H9 (cell line): ENCODE measurements around the gene CPSF6. TPM values are rescaled to one million over a fixed set of nuclear protein-coding genes. Genes with fewer than 3 reads are reported as not detected.

Source experiments
- DNase-seq: peaks from one replicate; pipeline ENCODE4 v3.0.0-alpha.2; 2017
- H2AFZ ChIP-seq: one replicate; pipeline ENCODE4 v1.6.1; 2013; ENCODE audit warnings: mild to moderate bottlenecking, low read length, control low read depth, moderate library complexity
- H2AK5ac ChIP-seq: 2 replicates; pipeline ENCODE4 v1.6.1; 2013; ENCODE audit warnings: low read length, control low read depth, mixed read lengths; ENCODE audit not compliant: insufficient read length
- H2BK120ac ChIP-seq: one replicate; pipeline ENCODE4 v1.6.1; 2013; ENCODE audit warnings: low read depth, mild to moderate bottlenecking, low read length, control low read depth, inconsistent platforms; ENCODE audit not compliant: poor library complexity, severe bottlenecking
- H2BK12ac ChIP-seq: 2 replicates; pipeline ENCODE4 v1.6.1; 2013; ENCODE audit warnings: low read length, control low read depth, mixed read lengths, low read depth; ENCODE audit not compliant: insufficient read length
- H2BK15ac ChIP-seq: 2 replicates; pipeline ENCODE4 v1.6.1; 2013; ENCODE audit warnings: low read depth, low read length, control low read depth
- H2BK20ac ChIP-seq: one replicate; pipeline ENCODE4 v1.6.1; 2013; ENCODE audit warnings: low read depth, mild to moderate bottlenecking, low read length, control low read depth, inconsistent platforms; ENCODE audit not compliant: poor library complexity, severe bottlenecking
- H2BK5ac ChIP-seq: 2 replicates; pipeline ENCODE4 v1.6.1; 2013; ENCODE audit warnings: low read length, control low read depth, mixed read lengths; ENCODE audit not compliant: insufficient read length
- H3K14ac ChIP-seq: 2 replicates; pipeline ENCODE4 v1.6.1; 2013; ENCODE audit warnings: low read length, control low read depth; ENCODE audit not compliant: insufficient read depth
- H3K18ac ChIP-seq: 2 replicates; pipeline ENCODE4 v1.6.1; 2013; ENCODE audit warnings: low read depth, mild to moderate bottlenecking, mixed read lengths, low read length, control low read depth; ENCODE audit not compliant: insufficient read length
- H3K23ac ChIP-seq: 2 replicates; pipeline ENCODE4 v1.6.1; 2013; ENCODE audit warnings: low read length, control low read depth, mixed read lengths, low read depth; ENCODE audit not compliant: insufficient read length
- H3K23me2 ChIP-seq: 2 replicates; pipeline ENCODE4 v1.6.1; 2013; ENCODE audit warnings: low read depth, mild to moderate bottlenecking, mixed read lengths, low read length, control low read depth; ENCODE audit not compliant: insufficient read length, poor library complexity, severe bottlenecking
- H3K27ac ChIP-seq: 2 replicates; pipeline ENCODE4 v1.5.1; 2013; ENCODE audit warnings: low read length, control low read depth, mixed read lengths, low read depth; ENCODE audit not compliant: insufficient read length
- H3K27me3 ChIP-seq: 2 replicates; pipeline ENCODE4 v1.6.1; 2013; ENCODE audit warnings: low read length, control low read depth, inconsistent platforms; ENCODE audit not compliant: insufficient read depth
- H3K4ac ChIP-seq: 2 replicates; pipeline ENCODE4 v1.6.1; 2013; ENCODE audit warnings: low read depth, mild to moderate bottlenecking, control low read depth, inconsistent platforms, low read length, moderate library complexity
- H3K4me1 ChIP-seq: 2 replicates; pipeline ENCODE4 v1.6.1; 2013; ENCODE audit warnings: low read length, control low read depth, inconsistent platforms; ENCODE audit not compliant: insufficient read depth
- H3K4me2 ChIP-seq: 2 replicates; pipeline ENCODE4 v1.6.1; 2013; ENCODE audit warnings: low read length, control low read depth, mixed read lengths; ENCODE audit not compliant: insufficient read length, insufficient read depth
- H3K56ac ChIP-seq: 2 replicates; pipeline ENCODE4 v1.6.1; 2013; ENCODE audit warnings: low read depth, mild to moderate bottlenecking, mixed read lengths, low read length, control low read depth; ENCODE audit not compliant: insufficient read length
- H3K79me1 ChIP-seq: 2 replicates; pipeline ENCODE4 v1.6.1; 2013; ENCODE audit warnings: low read depth, mild to moderate bottlenecking, moderate library complexity, low read length, control low read depth, inconsistent platforms; ENCODE audit not compliant: insufficient read depth, poor library complexity, severe bottlenecking
- H3K79me2 ChIP-seq: 2 replicates; pipeline ENCODE4 v1.6.1; 2013; ENCODE audit warnings: low read length, control low read depth, inconsistent platforms; ENCODE audit not compliant: insufficient read depth
- H3K9ac ChIP-seq: 2 replicates; pipeline ENCODE4 v1.6.1; 2013; ENCODE audit warnings: low read length, control low read depth, mixed read lengths; ENCODE audit not compliant: insufficient read length; ENCODE audit errors: extremely low read depth
- H3K9me3 ChIP-seq: one replicate; pipeline ENCODE4 v1.6.1; 2013; ENCODE audit warnings: low read depth, low read length, inconsistent platforms; ENCODE audit not compliant: control insufficient read depth
- H3T11ph ChIP-seq: one replicate; pipeline ENCODE4 v1.6.1; 2013; ENCODE audit warnings: mild to moderate bottlenecking, low read length, control low read depth, inconsistent platforms
- H4K20me1 ChIP-seq: one replicate; pipeline ENCODE4 v1.6.1; 2013; ENCODE audit not compliant: control insufficient read depth, insufficient read length, insufficient read depth
- H4K5ac ChIP-seq: 2 replicates; pipeline ENCODE4 v1.6.1; 2013; ENCODE audit warnings: low read depth, mild to moderate bottlenecking, mixed read lengths, low read length, control low read depth; ENCODE audit not compliant: insufficient read length
- H4K8ac ChIP-seq: replicated peaks from 2 replicates; pipeline ENCODE4 v1.6.1; 2013; ENCODE audit warnings: low read length, control low read depth, mixed read lengths, low read depth; ENCODE audit not compliant: insufficient read length
- H4K91ac ChIP-seq: 2 replicates; pipeline ENCODE4 v1.6.1; 2013; ENCODE audit warnings: low read depth, mild to moderate bottlenecking, moderate library complexity, mixed read lengths, low read length, control low read depth; ENCODE audit not compliant: insufficient read length
- H3K27ac Mint-ChIP-seq, 3 experiments: 2 replicates in 2 of 3; 3 replicates in 1 of 3; pipeline ENCODE4 v1.8.0; 2020 to 2021; ENCODE audit warnings: mixed read lengths in 3 of 3, mild to moderate bottlenecking in 1 of 3, moderate library complexity in 1 of 3
- H3K27me3 Mint-ChIP-seq: 2 replicates; pipeline ENCODE4 v1.8.0; 2021; ENCODE audit warnings: low read depth, mild to moderate bottlenecking, moderate library complexity, mixed read lengths
- H3K36me3 Mint-ChIP-seq, 3 experiments: 2 replicates in 2 of 3; 3 replicates in 1 of 3; pipeline ENCODE4 v1.8.0; 2020 to 2021; ENCODE audit warnings: low read depth in 3 of 3, mixed read lengths in 3 of 3; ENCODE audit not compliant: insufficient read depth in 1 of 3
- H3K4me1 Mint-ChIP-seq, 2 experiments: 2 replicates each; pipeline ENCODE4 v1.8.0; 2020; ENCODE audit warnings: mixed read lengths in 2 of 2
- H3K4me3 Mint-ChIP-seq, 2 experiments: 2 replicates in 1 of 2; 3 replicates in 1 of 2; pipeline ENCODE4 v1.8.0; 2020 to 2021; ENCODE audit warnings: mild to moderate bottlenecking in 2 of 2, mixed read lengths in 2 of 2, moderate library complexity in 1 of 2
- H3K9me3 Mint-ChIP-seq, 2 experiments: 2 replicates in 1 of 2; 3 replicates in 1 of 2; pipeline ENCODE4 v1.8.0; 2020; ENCODE audit warnings: mild to moderate bottlenecking in 2 of 2, mixed read lengths in 2 of 2, moderate library complexity in 1 of 2
- WGBS: extraction: QIAGEN DNeasy Blood & Tissue Kit; methylation state at CpG from one replicate; pipeline ENCODE4 v1.1.7; 2013; ENCODE audit warnings: missing lambda C conversion rate, low lambda C conversion rate, mixed read lengths; ENCODE audit not compliant: insufficient read length; ENCODE audit errors: extremely low coverage; 5-methylcytosine and 5-hydroxymethylcytosine counted together
- total RNA-seq: library from RNA; stranded (reverse); gene quantifications from 2 replicates; pipeline ENCODE4 v1.2.1, GENCODE V29; 2021
- TF ChIP-seq, protein P1 (sequence below): fragments of 200-600 bp; sonication (generic); conservative IDR thresholded peaks from 3 replicates; pipeline ENCODE4 v1.8.0; 2021; ENCODE audit warnings: antibody characterized with exemption, mild to moderate bottlenecking

The CPSF6 gene
- total RNA-seq, 1 experiment from 2014 or later, result 183 TPM

DNA sequence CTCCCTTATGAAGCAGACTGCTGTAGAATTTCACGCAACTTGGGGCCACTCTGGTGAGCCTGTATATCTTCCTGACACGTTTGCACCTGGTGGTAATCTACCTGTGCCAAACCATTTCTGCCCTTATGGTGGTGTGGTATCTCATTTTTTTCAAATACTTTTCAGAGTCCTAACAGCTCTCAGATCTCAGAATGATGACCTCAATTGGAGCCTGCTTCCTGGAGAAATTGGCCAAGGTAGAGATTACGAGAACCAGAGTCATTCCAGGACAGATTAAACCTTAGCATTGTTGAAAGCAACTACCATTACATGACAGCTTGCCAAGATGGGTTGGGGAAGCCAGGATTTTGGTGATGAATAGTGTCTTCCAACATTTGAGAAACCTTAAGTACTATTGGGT lies 48.2 kb downstream of the CPSF6 start:
- H3K4me1 Mint-ChIP-seq, result peaks cover 14 to 16% of the 10 kb centered on the region in 2 experiments
- no peak overlapping the region for H3K9ac ChIP-seq
- no peaks in the 10 kb centered on the region for H3K23me2 ChIP-seq
- no peak overlapping the region for H3K4me2 ChIP-seq
- no peak overlapping the region for H4K8ac ChIP-seq
- no peak overlapping the region for H3K18ac ChIP-seq
- no peak overlapping the region for H2AFZ ChIP-seq
- no peaks in the 10 kb centered on the region for H4K20me1 ChIP-seq
- H3K4me3 Mint-ChIP-seq, result no peak overlapping the region
- no peak overlapping the region for H2BK12ac ChIP-seq
- no peaks in the 10 kb centered on the region for H3K79me2 ChIP-seq
- no peak overlapping the region for H3K23ac ChIP-seq
- no peak overlapping the region for H3K27ac ChIP-seq
- DNase-seq, result no peak
- no peak overlapping the region for H2BK20ac ChIP-seq
- H2BK15ac ChIP-seq, result no peak overlapping the region
- WGBS, result no CpG with 5 or more reads among the region's 3 CpGs
- no peak overlapping the region for H3K27ac Mint-ChIP-seq
- no peak overlapping the region for H2AK5ac ChIP-seq
- H3K27me3 Mint-ChIP-seq, result peaks cover 22% of the 10 kb centered on the region
- H3K4ac ChIP-seq, result no peak overlapping the region
- no peaks in the 10 kb centered on the region for H3K36me3 Mint-ChIP-seq
- no peak overlapping the region for H4K91ac ChIP-seq
- no peak overlapping the region for H2BK5ac ChIP-seq
- TF ChIP-seq, protein P1, sequence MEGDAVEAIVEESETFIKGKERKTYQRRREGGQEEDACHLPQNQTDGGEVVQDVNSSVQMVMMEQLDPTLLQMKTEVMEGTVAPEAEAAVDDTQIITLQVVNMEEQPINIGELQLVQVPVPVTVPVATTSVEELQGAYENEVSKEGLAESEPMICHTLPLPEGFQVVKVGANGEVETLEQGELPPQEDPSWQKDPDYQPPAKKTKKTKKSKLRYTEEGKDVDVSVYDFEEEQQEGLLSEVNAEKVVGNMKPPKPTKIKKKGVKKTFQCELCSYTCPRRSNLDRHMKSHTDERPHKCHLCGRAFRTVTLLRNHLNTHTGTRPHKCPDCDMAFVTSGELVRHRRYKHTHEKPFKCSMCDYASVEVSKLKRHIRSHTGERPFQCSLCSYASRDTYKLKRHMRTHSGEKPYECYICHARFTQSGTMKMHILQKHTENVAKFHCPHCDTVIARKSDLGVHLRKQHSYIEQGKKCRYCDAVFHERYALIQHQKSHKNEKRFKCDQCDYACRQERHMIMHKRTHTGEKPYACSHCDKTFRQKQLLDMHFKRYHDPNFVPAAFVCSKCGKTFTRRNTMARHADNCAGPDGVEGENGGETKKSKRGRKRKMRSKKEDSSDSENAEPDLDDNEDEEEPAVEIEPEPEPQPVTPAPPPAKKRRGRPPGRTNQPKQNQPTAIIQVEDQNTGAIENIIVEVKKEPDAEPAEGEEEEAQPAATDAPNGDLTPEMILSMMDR, result no peak
- H3T11ph ChIP-seq, result no peak overlapping the region
- no peaks in the 10 kb centered on the region for H3K9me3 Mint-ChIP-seq
- no peak overlapping the region for H3K56ac ChIP-seq
- H2BK120ac ChIP-seq, result no peak overlapping the region
- no peaks in the 10 kb centered on the region for H3K79me1 ChIP-seq
- no peak overlapping the region for H3K14ac ChIP-seq
- no peaks in the 10 kb centered on the region; the same call in 1 of the 2 replicates for H3K4me1 ChIP-seq
- H3K9me3 ChIP-seq, result no peaks in the 10 kb centered on the region
- no peaks in the 10 kb centered on the region for H3K27me3 ChIP-seq
- H4K5ac ChIP-seq, result no peak overlapping the region
